CD14-positive monocyte (primary cell): ENCODE measurements around the gene RSF1. TPM values are rescaled to one million over a fixed set of nuclear protein-coding genes. Genes with fewer than 3 reads are reported as not detected.

ENCODE experiments used
- DNase-seq, 3 donors: peaks; one replicate each; pipeline ENCODE4 v3.0.0-alpha.2; 2011 to 2022
- H2AFZ ChIP-seq: 2 replicates; pipeline ENCODE4 v1.6.0; 2012; ENCODE audit warnings: mild to moderate bottlenecking, low read depth, low read length, inconsistent platforms; ENCODE audit not compliant: insufficient read depth, poor library complexity, severe bottlenecking
- H3K27ac ChIP-seq, 2 donors: 1 replicate in 1 of 2; 2 replicates in 1 of 2; pipeline ENCODE4 v1.5.1; 2012 to 2013; ENCODE audit warnings: low read length in 2 of 2, control low read depth in 1 of 2, inconsistent platforms in 1 of 2, low read depth in 1 of 2, mild to moderate bottlenecking in 1 of 2
- H3K27me3 ChIP-seq, 2 donors: one replicate each; pipeline versions ENCODE4 v1.6.0 to v1.6.1; 2011 to 2013; ENCODE audit warnings: low read length in 2 of 2; ENCODE audit not compliant: control insufficient read depth in 2 of 2, insufficient read depth in 2 of 2
- H3K36me3 ChIP-seq, 2 donors: replicated peaks in 1 of 2; 1 replicate in 1 of 2; 2 replicates in 1 of 2; pipeline versions ENCODE4 v1.5.1 to v1.6.1; 2012 to 2013; ENCODE audit warnings: low read length in 2 of 2, control low read depth in 1 of 2, inconsistent platforms in 1 of 2, mild to moderate bottlenecking in 1 of 2; ENCODE audit not compliant: insufficient read depth in 2 of 2, control insufficient read depth in 1 of 2
- H3K4me1 ChIP-seq, 2 donors: 1 replicate in 1 of 2; 2 replicates in 1 of 2; pipeline versions ENCODE4 v1.5.1 to v1.6.1; 2012 to 2013; ENCODE audit warnings: low read length in 2 of 2, control low read depth in 1 of 2, inconsistent platforms in 1 of 2, mild to moderate bottlenecking in 1 of 2, moderate library complexity in 1 of 2; ENCODE audit not compliant: insufficient read depth in 2 of 2, control insufficient read depth in 1 of 2
- H3K4me2 ChIP-seq: replicated peaks from 2 replicates; pipeline ENCODE3; 2012; ENCODE audit warnings: low read length, moderate library complexity, mild to moderate bottlenecking; ENCODE audit not compliant: poor library complexity, severe bottlenecking; ENCODE audit errors: extremely low read depth
- H3K4me3 ChIP-seq, 3 experiments: fragments of 200-600 bp in 1 of 3; sonication (generic) in 1 of 3; replicated peaks in 1 of 3; 1 replicate in 2 of 3; 2 replicates in 1 of 3; pipeline ENCODE4 v1.5.1; 2011 to 2013; ENCODE audit warnings: low read length in 3 of 3, mild to moderate bottlenecking in 3 of 3, control low read depth in 2 of 3, low read depth in 2 of 3, inconsistent platforms in 1 of 3, moderate library complexity in 1 of 3
- H3K79me2 ChIP-seq: 2 replicates; pipeline ENCODE4 v1.6.0; 2012; ENCODE audit warnings: mild to moderate bottlenecking, control low read depth, inconsistent platforms, low read length, moderate library complexity; ENCODE audit not compliant: insufficient read depth
- H3K9ac ChIP-seq: 2 replicates; pipeline ENCODE4 v1.6.0; 2017; ENCODE audit warnings: low read length, mild to moderate bottlenecking; ENCODE audit not compliant: insufficient read depth, poor library complexity, severe bottlenecking
- H3K9me3 ChIP-seq, 2 donors: replicated peaks in 1 of 2; 1 replicate in 1 of 2; 2 replicates in 1 of 2; pipeline versions ENCODE4 v1.5.1 to v1.6.1; 2012 to 2013; ENCODE audit warnings: low read length in 2 of 2, control low read depth in 1 of 2; ENCODE audit not compliant: control insufficient read depth in 1 of 2, insufficient read depth in 1 of 2
- H4K20me1 ChIP-seq: 2 replicates; pipeline ENCODE4 v1.6.0; 2012; ENCODE audit warnings: mild to moderate bottlenecking, low read length, control low read depth, moderate library complexity; ENCODE audit not compliant: insufficient read depth
- H3K27ac Mint-ChIP-seq, 7 donors: one replicate each; pipeline ENCODE4 v1.8.0; 2020; ENCODE audit warnings: mild to moderate bottlenecking in 7 of 7, mixed read lengths in 7 of 7, moderate library complexity in 6 of 7, inconsistent platforms in 2 of 7
- H3K27me3 Mint-ChIP-seq, 3 donors: one replicate each; pipeline ENCODE4 v1.8.0; 2021 to 2022; ENCODE audit warnings: low read depth in 3 of 3, mild to moderate bottlenecking in 3 of 3, mixed read lengths in 3 of 3, moderate library complexity in 3 of 3, inconsistent platforms in 1 of 3
- H3K36me3 Mint-ChIP-seq, 2 donors: one replicate each; pipeline ENCODE4 v1.8.0; 2020; ENCODE audit warnings: mixed read lengths in 2 of 2, inconsistent platforms in 1 of 2, mild to moderate bottlenecking in 1 of 2
- H3K4me1 Mint-ChIP-seq: one replicate; pipeline ENCODE4 v1.8.0; 2020; ENCODE audit warnings: mild to moderate bottlenecking, mixed read lengths
- H3K4me3 Mint-ChIP-seq, 2 donors: one replicate each; pipeline ENCODE4 v1.8.0; 2020; ENCODE audit warnings: mild to moderate bottlenecking in 2 of 2, mixed read lengths in 2 of 2, moderate library complexity in 1 of 2
- H3K9me3 Mint-ChIP-seq, 7 donors: one replicate each; pipeline ENCODE4 v1.8.0; 2020 to 2022; ENCODE audit warnings: mixed read lengths in 7 of 7, mild to moderate bottlenecking in 6 of 7, moderate library complexity in 6 of 7, inconsistent platforms in 2 of 7
- WGBS: methylation state at CpG from one replicate; pipeline ENCODE4 v1.1.5; 2013; ENCODE audit warnings: missing lambda C conversion rate; ENCODE audit not compliant: insufficient coverage; 5-methylcytosine and 5-hydroxymethylcytosine counted together
- intact Hi-C, 2 donors: fragments of 100-400 bp; cut with micrococcal nuclease; formaldehyde crosslinking; loops; one replicate each; pipeline versions ENCODE4 v1.15.0 to v1.15.1; 2023
- polyA plus RNA-seq, 3 donors: library from polyadenylated mRNA; depleted of rRNA in 1 of 3; unstranded in 2 of 3; stranded (reverse) in 1 of 3; fragments of 300-500 nt in 2 of 3; fragments of >200 nt in 1 of 3; fragmentation: Illumina TruSeq in 2 of 3; gene quantifications; 1 replicate in 2 of 3; 2 replicates in 1 of 3; pipeline ENCODE4 v1.2.3, GENCODE V29; 2012 to 2021
- TF ChIP-seq, protein P1 (sequence below): fragments of 200-600 bp; IDR thresholded peaks from one replicate; pipeline ENCODE4 v1.8.0; 2022; ENCODE audit warnings: antibody characterized with exemption, mild to moderate bottlenecking

The RSF1 gene
- polyA plus RNA-seq, 3 donors: 8.3 to 14.8 (median 9.2) TPM

DNA sequence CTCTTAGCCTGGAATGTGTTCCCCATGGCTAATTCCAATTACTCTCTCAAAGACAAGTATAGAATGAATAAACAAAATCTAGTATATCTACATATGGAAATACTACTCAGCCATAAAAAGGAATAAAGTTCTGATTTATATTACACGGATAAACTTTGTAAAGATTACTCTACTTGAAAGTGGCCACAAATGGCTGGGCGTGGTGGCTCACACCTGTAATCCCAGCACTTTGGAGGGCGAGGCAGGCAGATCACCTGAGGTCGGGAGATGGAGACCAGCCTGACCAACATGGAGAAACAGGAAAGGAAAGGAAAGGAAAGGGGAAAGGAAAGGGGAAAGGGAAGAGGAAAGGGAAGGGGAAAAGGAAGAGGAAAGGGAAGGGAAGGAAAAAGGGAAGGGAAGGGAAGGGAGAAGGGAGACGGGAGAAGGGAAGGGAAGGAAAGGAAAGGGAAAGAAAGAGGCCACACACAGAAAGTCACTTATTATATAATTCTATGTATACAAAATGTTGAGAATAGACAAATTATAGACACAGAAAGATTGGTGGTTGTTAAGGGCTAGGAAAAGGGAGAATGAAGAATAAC lies 92.2 kb downstream of the RSF1 start:
- Histone ChIP-seq H3K4me1 (no peaks in the 10 kb centered on the region), H3K4me3 (no peak overlapping the region), H3K9me3 (peaks cover 18 to 22% of the 10 kb centered on the region in 2 donors), H2AFZ (no peak overlapping the region), H3K27ac (no peak overlapping the region), H3K9ac (no peak overlapping the region), H3K36me3 (peaks cover 19 to 46% of the 10 kb centered on the region in 2 donors), H3K4me2 (no peak overlapping the region), H3K27me3 (no peaks in the 10 kb centered on the region), H3K79me2 (no peaks in the 10 kb centered on the region), H4K20me1 (no peaks in the 10 kb centered on the region)
- DNase-seq: no peak
- no peaks in the 10 kb centered on the region for H3K4me1 Mint-ChIP-seq
- H3K36me3 Mint-ChIP-seq: peaks cover 37 to 54% of the 10 kb centered on the region in 2 donors
- H3K4me3 Mint-ChIP-seq: no peak overlapping the region
- intact Hi-C loops: no loop called here
- 96% methylated on average over 3 of the region's 5 CpGs for WGBS
- H3K9me3 Mint-ChIP-seq: peaks cover 18 to 25% (median 21%) of the 10 kb centered on the region in 7 donors
- peaks cover 0 to 1% (median 0%) of the 10 kb centered on the region in 3 donors for H3K27me3 Mint-ChIP-seq
- TF ChIP-seq, protein P1, sequence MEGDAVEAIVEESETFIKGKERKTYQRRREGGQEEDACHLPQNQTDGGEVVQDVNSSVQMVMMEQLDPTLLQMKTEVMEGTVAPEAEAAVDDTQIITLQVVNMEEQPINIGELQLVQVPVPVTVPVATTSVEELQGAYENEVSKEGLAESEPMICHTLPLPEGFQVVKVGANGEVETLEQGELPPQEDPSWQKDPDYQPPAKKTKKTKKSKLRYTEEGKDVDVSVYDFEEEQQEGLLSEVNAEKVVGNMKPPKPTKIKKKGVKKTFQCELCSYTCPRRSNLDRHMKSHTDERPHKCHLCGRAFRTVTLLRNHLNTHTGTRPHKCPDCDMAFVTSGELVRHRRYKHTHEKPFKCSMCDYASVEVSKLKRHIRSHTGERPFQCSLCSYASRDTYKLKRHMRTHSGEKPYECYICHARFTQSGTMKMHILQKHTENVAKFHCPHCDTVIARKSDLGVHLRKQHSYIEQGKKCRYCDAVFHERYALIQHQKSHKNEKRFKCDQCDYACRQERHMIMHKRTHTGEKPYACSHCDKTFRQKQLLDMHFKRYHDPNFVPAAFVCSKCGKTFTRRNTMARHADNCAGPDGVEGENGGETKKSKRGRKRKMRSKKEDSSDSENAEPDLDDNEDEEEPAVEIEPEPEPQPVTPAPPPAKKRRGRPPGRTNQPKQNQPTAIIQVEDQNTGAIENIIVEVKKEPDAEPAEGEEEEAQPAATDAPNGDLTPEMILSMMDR: no peak
- H3K27ac Mint-ChIP-seq: peak overlapping the region in 3 of 7 donors; percentile 22 to 64 (median 55)

DNA sequence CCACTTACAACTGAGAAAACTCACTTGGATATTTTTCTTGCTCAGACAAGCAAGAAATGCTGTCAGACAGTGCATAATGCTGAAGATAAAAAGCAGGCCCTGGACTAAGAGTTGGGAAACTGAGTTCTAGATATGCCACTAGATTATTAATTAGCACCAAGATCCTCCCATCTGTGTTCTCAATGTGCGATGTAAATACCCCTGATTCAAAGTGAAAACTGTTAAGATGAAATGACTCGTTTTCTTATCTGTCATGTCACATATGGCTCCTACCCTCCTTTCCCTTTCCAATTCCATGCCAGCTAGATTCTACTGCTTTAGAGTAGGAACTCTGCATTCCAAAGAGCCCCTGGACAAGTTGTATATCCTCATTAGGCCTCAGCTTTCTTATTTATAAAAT lies 94.0 kb downstream of the RSF1 start:
- TF ChIP-seq, protein P1: no peak
- no peak overlapping the region for H3K27ac ChIP-seq
- Mint-ChIP-seq H3K4me1 (no peaks in the 10 kb centered on the region), H3K36me3 (peaks cover 41 to 58% of the 10 kb centered on the region in 2 donors), H3K27ac (no peak overlapping the region), H3K27me3 (peaks cover 0 to 1% (median 0%) of the 10 kb centered on the region in 3 donors), H3K4me3 (no peak overlapping the region), H3K9me3 (peaks cover 9 to 14% (median 12%) of the 10 kb centered on the region in 7 donors)
- no peaks in the 10 kb centered on the region for H3K4me1 ChIP-seq
- no CpG with 5 or more reads among the region's 2 CpGs for WGBS
- H3K9me3 ChIP-seq: peaks cover 10 to 11% of the 10 kb centered on the region in 2 donors
- no peak overlapping the region for H3K4me2 ChIP-seq
- H3K27me3 ChIP-seq: no peaks in the 10 kb centered on the region
- DNase-seq: no peak
- intact Hi-C loops: no loop called here
- H3K36me3 ChIP-seq: peaks cover 29 to 49% of the 10 kb centered on the region in 2 donors
- no peaks in the 10 kb centered on the region for H3K79me2 ChIP-seq
- no peak overlapping the region for H3K9ac ChIP-seq
- peaks cover 3% of the 10 kb centered on the region for H4K20me1 ChIP-seq
- no peak overlapping the region for H2AFZ ChIP-seq
- H3K4me3 ChIP-seq: no peak overlapping the region
